Breast epithelium (tissue), 3 donors: ENCODE results near the gene ZNF516.

Experiments used
- POLR2A ChIP-seq: fragments of 450-650 bp; IDR thresholded peaks from one replicate; pipeline ENCODE4 v1.6.1; 2016; ENCODE audit warnings: antibody characterized with exemption, mild to moderate bottlenecking, moderate library complexity
- POLR2AphosphoS5 ChIP-seq, 3 donors: sonication (generic); formaldehyde crosslinking; IDR thresholded peaks; one replicate each; pipeline ENCODE4 v1.6.1; 2017; ENCODE audit warnings: antibody characterized with exemption in 3 of 3
- TF ChIP-seq, protein P1 (sequence below), 3 donors: fragments of 450-650 bp; IDR thresholded peaks; one replicate each; pipeline ENCODE4 v1.5.1; 2016 to 2017; ENCODE audit warnings: antibody characterized with exemption in 3 of 3, mild to moderate bottlenecking in 3 of 3, moderate library complexity in 3 of 3

DNA sequence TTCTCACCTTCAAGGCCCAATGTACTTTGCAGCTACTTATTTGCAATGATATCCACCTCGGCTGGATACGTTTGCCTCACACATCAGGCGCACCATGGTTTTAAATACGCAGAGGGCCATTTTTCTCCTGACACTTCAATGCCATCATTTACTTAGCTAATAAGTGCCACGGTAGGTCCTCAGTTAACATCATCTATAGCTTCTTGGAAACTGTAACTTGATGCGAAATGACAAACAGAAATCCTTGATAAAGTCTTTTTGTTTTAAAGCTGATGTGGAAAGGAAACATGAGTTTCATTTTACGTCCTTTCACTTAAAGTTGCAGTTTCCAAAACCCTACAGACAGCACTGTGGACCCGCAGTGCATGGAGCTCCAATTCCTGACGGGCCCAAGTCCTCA lies 37.1 kb downstream of the ZNF516 start:
- TF ChIP-seq POLR2AphosphoS5 (IDR thresholded peaks at IDR 0.05), result no peak
- TF ChIP-seq, protein P1, sequence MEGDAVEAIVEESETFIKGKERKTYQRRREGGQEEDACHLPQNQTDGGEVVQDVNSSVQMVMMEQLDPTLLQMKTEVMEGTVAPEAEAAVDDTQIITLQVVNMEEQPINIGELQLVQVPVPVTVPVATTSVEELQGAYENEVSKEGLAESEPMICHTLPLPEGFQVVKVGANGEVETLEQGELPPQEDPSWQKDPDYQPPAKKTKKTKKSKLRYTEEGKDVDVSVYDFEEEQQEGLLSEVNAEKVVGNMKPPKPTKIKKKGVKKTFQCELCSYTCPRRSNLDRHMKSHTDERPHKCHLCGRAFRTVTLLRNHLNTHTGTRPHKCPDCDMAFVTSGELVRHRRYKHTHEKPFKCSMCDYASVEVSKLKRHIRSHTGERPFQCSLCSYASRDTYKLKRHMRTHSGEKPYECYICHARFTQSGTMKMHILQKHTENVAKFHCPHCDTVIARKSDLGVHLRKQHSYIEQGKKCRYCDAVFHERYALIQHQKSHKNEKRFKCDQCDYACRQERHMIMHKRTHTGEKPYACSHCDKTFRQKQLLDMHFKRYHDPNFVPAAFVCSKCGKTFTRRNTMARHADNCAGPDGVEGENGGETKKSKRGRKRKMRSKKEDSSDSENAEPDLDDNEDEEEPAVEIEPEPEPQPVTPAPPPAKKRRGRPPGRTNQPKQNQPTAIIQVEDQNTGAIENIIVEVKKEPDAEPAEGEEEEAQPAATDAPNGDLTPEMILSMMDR (IDR thresholded peaks at IDR 0.05), result no peak
- no peak for TF ChIP-seq POLR2A
